NCI-H2171 (cell line): ENCODE results near the gene LRRC74B.
"Not testable (repeated sequence)": the region's sequence is repeated elsewhere in the genome, so short reads cannot be mapped to it uniquely, and the experiment has no call there.

Experiments
- DNase-seq: peaks from one replicate; lab custom pipeline; 2025; lab: John Stamatoyannopoulos, UW

LRRC74B gene, protein sequence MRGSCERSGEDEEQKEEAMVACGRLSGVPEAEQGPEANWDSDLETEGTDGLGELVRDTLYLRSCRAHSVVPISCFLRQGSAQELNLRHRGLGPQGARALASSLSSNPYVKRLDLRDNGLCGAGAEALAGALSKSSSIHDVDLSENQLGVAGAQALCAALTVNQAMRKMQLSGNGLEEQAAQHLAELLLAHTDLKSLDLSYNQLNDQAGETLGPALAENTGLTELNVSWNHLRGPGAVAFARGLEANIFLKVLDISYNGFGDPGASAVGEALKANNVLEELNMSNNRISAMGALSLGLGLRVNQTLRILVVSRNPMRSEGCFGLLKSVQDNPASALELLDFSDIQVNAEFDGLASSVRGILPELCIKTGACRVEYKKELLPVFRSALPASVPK

DNA sequence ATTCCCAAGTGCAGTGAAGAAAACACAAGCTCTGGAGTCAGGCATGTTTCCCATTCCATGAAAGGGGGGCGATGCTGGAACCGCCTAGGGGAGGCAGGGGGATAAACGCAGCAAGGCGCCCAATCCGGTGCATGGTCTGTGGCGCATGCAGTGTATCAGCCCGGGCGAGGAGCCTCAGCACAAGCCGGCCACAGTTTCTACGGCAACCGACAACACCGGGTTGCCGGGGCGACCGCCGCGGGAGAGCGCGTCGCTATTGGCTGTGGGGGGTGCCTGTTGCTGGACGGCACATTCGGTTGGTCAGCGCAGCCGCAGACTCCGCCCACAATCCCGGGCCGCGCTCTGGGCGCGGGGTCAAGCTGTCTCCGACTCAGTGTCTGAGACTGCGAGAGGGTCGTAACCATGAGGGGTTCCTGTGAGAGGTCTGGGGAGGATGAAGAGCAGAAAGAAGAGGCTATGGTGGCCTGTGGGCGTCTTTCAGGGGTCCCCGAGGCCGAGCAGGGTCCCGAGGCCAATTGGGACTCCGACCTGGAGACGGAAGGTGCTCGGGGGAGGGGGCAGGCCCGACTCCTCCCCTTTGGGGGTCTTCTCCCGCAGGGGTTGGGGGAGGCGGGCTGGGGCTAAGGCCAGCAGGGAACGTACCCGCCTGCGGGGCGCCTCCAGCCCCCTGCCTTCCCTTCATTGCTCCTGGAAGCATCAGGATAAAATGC lies at the start of gene LRRC74B:
LRRC74B (plus strand) TSS at position 362 of the 710 bp plus-strand sequence; CDS start at position 403, 41 bp downstream.
- peak; percentile 86 for DNase-seq

DNA sequence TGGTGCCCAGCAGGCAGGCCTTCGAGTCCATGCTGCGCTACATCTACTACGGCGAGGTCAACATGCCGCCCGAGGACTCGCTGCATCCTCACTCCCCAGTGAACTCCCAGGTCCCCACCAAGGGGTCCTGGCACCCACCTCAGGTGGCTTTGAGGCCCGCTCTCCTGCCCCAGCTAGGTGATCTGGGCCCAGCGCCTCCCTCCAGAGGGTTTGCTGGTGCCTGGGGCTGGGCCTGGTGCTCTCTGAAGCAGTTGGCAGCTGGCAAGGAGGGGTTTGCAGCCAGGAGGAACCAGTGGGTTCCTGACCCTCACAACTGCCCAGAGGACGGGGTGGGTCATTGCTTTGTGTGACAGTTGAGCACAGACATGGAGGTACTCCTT lies 49.7 kb upstream of the LRRC74B start:
- no peak for DNase-seq

DNA sequence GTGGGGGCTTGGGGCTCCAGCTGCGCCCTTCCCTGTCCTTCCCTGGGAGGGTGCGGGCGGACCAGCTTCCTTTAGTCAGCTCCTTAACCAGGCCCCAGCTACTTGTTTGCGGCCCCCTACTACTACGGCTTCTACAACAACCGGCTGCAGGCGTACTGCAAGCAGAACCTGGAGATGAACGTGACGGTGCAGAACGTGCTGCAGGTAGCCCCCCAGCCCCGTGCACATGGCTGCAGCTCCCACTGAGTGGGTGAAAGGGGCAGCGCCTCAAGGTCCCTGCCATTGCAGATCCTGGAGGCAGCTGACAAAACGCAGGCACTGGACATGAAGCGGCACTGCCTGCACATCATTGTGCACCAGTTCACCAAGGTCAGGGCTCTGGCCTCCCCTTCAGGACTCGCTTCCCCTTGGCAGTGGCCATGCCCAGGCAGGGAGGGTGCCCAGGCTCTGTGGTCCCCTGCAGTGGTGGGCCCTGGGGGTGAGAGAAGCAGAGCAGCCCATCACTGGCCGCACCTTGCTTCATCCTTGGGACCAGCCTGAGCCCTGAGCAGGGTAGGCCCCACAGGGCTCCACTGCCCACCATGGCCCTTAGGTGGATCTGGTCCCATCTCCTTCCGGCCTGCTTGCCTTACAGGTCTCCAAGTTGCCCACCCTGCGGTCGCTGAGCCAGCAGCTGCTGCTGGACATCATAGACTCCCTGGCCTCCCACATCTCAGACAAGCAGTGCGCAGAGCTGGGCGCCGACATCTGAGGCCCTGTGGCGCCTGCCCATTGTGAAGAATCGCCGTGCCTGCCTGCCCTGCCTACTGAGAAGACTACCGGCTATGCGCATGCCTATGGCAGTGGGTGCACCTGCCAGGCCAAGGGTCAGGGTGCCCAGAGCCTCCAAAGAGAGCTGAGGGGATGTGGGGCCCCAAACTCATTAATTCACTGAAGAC lies 48.9 kb upstream of the LRRC74B start:
- DNase-seq: no peak

DNA sequence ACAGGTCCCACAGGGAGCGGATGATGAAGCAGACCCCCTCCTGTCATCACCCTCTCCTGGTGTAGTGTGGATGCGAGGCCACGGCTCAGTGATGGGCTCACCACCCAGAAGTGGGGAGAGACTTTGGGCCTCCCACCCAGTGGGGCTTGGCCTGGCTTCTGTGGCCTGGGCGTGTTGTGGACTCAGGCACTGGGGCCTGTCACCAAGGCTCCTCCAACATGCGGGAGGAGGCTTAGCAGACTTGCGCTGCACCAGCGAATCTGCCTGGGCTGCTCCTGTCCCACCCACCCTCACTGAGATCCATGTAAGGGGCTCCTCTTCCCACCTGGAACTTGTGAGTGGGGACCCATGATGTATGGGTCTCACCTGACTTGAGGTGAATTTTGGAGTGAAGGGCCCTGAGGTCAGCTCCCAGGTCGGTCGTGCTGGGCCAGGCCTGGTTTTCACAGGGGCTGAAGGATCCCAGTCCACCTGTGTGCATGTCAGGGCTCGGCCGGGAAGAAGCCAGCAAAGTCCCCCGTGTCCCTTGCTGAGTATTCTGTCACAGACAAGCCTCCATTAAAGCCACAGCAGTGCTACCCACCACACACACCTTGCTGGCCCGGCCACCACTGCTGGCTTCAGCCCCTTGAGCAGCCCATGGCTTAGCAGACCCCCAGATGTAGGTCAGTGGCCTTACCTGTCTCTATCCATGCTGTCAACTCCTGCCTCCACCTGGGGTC lies 48.0 kb upstream of the LRRC74B start:
- no peak for DNase-seq

DNA sequence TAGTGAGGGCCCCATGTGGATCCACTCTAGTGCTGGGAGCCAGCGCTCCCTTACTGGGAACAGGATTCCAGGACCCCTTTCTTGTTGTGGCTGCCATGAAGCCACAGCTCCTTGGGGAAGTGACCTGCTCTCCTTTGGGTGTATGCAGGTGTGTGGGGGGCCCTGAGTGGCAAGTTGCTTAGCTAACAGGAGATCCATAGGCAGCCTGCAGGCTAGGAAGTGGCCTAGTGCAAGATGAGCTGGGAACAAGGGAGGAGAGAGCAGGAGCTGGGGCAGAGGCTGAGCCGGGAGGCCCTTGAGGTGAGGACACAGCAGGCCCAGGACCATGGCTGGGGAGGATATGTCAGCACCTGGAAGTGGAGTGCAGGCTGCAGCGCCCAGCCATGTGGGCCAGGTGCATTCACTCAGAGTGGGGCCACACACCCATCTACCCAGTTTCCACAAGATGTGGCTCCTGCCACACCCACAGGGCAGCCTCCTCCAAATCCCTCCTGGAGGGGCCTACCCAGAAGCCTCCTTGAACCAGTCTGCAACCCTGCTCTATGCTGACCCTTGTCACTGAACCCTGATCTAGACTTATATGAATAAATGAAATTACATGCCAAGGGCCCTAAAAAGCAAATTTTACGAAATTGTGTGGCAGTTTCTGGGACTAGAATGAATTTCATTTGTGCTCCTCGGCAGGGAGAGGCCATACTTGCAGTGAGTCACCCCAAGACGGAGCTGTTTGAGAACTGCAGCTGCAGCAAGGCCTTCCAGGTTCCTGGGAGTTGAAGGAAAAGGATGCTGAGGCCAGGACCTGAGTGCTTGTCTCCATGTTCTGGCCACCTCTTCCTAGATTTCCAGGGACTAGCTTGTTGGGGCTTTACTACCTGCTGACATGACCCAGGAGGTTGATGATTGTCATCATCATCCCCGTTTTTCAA lies 47.1 kb upstream of the LRRC74B start:
- no peak for DNase-seq

DNA sequence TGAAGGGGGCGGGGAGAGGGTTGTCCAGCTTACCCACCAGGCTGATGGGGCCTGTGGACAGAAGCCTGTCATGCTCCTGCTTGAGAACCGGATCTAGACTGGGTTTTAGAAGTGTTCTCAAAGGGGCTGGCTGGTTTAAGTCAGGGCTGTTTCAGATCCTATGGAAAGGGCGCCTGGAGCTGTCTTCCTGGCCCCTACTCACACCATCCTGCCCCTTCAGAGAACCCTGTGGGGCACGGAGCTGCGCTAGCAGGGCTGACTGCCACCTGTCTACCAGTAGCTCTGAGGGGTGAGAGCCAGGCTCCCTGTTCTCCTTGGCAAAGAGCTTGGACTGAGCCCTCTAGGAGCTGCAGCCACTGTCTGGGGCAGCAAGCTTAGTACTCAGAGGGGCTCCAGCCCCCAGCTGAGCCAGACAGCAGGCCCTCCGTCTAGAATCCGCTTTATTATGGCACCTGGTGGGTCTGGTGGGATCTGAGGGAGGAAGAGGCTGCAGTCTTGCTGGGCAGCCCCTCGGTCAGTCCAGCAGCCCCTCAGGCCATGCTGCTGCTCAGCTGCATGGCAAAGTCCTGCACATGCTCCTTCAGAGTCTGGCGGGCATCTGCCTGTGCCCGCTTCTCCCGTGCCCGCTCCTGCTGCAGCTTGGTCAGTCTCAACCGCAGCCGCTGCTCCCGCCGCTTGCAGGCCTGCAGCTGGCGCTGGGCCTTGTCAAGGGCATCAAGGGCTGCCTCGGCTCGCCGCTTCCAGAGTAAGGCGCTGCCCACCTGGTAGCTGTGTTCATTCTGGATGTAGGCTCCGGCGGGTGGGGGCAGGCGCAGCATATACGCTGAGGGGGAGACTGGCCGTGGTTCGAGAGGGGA lies 46.2 kb upstream of the LRRC74B start:
- no peak for DNase-seq

DNA sequence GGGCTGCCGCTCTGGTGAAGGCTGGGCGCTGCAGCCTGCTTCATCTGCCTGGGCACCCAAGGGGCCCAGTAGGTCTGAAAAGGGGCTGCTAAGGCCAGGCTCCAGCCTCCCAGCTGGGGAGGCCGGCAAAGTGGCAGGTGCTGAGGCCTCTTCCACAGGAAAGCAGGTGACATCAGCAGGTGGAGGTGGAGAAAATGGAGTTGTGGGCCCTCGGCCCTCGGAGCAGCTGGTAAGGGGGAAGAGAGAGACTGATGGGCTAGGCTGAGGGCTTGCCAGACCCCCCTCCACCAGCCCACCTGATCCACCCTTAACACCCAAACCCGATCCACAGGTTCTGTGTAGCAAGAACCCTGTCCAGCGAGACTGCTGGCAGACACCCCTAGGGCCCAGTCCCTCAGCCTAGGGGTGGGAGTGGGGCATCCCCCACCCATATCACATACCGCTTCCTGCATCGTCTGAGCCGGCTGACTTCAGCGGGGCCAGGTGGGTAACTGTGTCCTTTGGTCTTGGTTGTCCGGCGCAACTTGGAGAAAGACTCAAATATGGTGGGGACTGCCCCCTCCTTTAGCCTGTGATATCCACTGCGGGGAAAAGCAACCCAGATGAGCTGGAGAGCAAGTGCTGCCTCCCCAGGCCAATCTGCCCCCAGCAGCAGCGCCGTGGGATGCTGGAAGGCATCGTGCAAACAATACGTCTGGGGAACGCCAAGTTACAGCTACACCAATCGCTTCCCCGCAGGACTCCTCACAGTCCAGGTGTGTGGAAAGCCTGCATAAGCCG lies 45.3 kb upstream of the LRRC74B start:
- DNase-seq: no peak

DNA sequence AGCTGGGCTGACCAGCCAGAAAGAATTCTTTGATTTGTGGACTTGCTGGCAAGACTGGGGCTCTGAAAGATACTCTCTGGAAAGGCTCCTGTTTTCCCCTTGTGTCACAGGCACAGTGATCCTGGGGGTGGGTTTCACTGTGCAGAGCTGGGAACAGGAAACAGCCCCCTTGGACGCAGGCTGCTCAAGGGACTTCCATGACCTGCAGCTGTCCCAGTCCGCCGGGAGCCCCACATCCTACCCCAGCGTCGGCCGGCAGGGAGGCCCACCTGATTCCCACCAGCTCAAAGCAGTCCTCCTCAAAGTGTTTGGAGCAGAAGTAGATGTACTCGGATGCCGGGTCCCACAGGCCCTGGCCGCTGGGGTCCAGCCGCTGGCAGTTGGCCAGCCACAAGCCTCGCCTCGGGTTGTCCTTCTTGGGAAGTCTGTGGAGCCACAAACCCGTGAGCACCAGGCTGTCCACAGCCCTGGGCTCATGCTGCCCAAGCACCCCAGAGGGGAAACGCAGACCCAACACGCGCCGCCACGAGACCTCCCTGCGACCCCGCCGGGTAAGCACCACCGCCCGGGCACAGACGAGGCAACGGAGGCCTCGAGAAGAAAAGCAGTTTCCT lies 44.7 kb upstream of the LRRC74B start:
- DNase-seq: no peak

DNA sequence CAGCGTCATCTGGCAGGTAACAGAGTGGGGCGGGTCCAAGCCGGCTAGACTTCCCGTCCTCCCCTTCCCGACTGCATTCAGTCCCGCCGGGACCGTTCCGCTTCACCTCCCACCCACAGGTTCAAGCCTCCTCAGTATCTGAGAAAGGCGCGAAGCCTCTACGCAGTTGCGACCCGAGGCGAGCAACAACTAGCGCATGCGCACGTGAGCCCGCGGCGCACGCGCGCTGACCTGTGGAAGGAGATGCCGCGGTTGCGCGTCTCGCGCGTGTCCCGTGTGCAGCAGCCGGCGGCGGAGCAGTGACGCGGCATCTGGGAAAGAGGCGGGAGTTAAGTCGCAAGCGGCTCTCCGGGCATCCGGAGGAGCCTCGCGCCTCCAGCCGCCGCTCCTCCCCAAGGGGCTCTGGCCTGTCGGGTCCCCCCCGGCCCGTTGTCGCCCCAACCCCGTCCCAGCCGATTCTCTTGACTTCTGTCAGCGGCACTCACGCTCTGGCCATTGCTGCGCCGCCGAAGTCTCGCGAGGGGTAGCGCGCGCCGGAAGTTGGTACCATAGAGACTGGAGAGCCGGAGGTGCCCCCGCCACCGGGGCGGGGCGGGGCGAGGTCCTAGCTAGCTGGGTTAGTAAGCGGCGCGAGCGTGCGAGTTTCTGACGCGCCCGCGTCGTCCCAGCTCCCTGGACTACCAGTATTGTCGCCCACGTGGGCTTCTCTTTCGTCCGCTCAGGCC lies 44.0 kb upstream of the LRRC74B start, which contains the start of gene THAP7:
THAP7 (minus strand) TSS at position 518 of the 725 bp plus-strand sequence; CDS start at position 311, 207 bp downstream.
- DNase-seq: peak; percentile 96

DNA sequence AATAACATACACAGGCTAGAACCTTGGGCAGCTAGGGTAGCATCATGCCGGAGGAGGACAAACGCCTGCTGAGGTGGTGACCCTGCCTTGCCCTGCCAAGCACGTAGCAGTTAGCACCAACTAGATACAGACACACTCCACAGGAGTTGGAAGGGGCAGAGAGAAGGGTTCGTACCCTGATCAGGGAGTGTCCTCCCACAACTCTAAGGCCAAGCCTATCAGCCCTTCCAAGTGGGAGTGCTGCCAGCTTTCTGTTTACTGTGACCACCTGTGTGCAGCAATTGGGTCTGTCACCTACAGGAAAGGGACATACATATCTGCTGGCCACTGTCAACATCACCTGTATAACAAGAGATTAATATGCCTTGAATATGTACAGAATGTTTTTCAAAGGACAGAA lies 42.0 kb upstream of the LRRC74B start:
- DNase-seq: no peak

DNA sequence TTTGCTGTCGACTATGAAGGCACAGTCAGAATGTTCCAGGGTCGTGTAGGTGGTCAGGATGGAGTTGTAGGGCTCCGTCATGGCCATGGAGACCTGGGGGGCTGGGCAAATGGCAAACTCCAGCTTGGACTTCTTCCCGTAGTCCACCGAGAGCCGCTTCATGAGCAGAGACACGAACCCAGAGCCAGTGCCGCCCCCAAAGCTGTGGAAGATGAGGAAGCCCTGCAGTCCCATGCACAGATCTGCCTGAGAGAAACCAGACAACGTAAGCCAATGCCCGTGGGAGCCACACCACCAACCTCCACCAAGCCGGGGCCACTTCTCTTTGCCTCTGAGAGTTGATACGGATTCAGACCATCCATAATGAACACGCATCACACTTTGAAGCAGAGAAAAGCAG lies 36.5 kb upstream of the LRRC74B start:
- DNase-seq: not testable (repeated sequence)

DNA sequence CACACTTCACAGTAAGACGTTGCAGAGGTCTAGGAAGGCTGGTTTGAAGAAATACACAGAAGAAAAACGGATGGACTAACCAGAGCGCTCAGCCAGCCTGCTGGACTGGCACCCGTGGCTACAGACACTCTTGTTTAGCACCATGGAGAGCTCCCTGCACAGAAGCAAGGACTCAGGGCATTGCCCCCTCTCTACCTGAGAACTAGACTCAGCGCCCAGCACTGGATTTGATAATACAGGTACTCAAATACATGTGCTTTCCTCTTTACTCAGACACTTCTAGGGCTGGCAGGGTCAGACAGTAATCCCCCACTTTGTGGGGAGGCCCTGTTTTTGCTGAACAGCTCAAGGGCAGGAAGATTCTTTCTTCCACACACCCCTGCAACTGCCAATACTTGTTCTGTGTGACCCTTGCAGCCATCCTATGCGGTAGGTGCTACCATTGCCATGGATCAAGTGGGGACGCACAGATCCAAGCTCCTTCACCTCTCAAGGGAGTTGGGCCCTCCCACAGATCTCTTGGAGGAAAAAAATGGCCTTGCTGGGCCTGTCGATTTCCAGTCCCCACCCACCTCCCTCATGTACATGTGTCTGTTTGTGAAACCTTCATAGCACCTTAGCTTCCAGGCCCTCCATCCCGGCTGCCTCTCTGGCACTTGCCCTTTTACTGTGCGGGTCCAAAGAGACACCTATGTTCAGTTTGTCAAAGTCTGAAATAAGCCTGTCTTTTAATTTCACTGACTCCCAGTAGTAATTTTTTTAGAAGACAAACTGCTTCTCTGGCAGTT lies 35.9 kb upstream of the LRRC74B start:
- DNase-seq: no peak

DNA sequence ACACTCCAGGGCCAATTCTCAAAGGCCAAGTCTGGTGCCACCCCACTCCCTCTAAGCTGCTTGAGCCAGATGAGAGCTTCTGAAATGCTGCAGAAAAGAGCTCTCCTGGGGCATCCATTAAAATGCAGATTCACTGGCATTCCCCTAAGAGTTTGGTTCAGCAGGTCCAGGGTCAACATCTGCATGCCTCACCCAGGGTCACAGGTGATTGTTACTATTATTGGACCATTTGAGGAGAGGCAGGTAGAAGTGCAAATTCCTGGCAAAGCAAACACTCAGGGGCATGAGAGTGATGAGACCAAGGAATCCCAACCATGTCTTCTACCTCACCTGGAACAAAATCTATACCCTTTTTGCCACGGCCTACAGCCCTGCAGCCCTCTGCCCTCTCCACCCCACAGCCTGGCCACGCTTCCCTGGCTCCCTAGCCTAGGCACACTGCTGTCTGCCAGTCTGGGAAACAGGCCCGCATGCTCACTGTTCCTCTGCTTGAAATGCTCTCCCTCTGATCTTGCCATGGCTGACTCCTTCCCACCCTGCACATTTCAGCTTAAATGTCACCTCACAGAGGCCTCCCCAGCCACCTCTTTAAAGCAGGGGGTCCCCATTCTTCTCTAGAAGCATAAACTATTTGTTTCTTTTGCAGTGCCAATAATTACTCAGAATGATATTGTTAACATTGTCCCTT lies 35.2 kb upstream of the LRRC74B start:
- DNase-seq: no peak

DNA sequence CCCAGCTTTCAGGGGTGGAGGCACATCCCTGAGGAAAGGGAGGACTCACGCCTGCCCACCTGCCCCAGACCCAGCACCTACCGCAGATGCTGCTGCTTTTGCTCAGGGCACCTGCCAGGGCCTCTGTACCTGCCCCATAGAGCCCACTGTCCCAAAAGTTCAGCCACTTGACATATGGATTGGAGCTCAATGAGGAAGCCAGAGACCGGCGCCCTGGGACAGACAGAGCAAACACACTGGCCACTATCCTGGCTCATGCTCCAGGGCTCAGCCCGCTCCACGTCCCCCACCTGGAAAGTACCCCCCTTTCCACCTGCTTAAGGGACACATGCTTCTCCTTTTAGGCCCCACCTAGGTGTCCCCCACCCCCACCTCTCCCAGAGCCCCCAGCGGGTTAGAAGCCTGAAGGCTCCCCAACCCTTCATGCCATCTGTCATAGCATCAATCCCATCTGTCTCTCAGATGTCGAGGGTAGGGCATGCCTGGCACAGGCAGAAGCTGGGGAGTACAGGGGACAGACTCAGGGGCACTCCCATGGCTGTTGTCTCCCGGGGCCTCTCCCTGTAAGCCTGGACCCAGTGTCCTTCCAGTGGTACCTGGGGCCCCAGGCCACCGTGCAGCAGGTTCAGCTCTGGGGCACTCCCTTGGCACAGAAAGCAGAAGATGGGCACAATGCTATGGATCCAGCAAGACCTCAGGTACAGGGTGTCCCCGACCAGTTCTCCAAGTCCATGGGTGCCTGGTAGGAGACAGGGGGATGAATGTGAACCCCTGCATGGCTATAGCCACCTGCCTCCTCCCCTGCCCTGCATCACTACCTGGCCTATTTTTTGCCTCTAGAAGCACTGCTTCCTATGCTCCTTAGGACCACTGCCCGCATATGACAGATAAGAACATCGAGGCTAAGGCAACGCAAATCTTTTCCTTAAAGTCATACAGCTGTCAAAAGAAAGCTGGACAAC lies 33.0 kb upstream of the LRRC74B start:
- peak; percentile 80 for DNase-seq

DNA sequence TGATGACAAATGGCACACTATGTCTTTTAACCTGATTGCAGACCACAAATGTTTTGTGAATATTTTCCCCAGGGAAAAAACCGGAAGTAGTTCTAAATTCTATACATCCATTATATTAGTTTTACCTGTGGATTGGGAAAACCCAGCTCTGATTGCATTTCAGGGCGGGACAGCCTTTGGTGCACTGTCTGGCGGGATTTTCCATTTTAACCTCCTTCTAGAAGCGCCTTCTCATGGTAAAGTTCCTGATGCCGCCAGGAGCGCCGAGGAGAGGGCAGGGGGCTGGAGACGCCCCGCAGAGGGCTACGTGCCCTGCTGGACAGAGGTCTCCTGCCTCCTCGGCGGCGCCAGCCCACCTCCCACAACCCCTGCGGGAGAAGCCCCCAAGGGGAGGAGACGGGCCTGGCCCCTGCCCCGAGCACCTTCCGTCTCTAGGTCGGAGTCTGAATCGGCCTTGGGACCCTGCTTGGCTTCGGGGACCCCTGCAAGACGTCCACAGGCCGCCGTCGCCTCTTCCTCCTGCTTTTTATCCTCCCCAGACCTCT lies 32.0 kb upstream of the LRRC74B start:
- peak; percentile 30 for DNase-seq
